A549 (cell line): ENCODE results near the gene P4HB.

Experiments
- CTCF ChIP-seq: fragments of >200 bp; sonication (Bioruptor Twin); formaldehyde crosslinking; IDR thresholded peaks from 3 replicates; pipeline ENCODE4 v1.5.1; 2016
- JUNB ChIP-seq: fragments of >200 bp; sonication (Bioruptor Twin); formaldehyde crosslinking; IDR thresholded peaks from 2 replicates; pipeline ENCODE4 v1.6.1; 2016
- POLR2A ChIP-seq: IDR thresholded peaks from 2 replicates; pipeline ENCODE4 v1.6.1; 2012; ENCODE audit warnings: mild to moderate bottlenecking, low read length
- RAD21 ChIP-seq, 2 experiments: fragments of >200 bp in 1 of 2; sonication (Bioruptor Twin) in 1 of 2; formaldehyde crosslinking in 1 of 2; IDR thresholded peaks in 1 of 2; conservative IDR thresholded peaks in 1 of 2; 2 replicates in 1 of 2; 3 replicates in 1 of 2; pipeline ENCODE4 v1.6.1; 2012 to 2018; ENCODE audit warnings: inconsistent platforms in 1 of 2
- SMC3 ChIP-seq: fragments of >200 bp; sonication (Bioruptor Twin); formaldehyde crosslinking; IDR thresholded peaks from 3 replicates; pipeline ENCODE4 v1.6.1; 2018; ENCODE audit warnings: inconsistent platforms

GRCh38 chr17:81863833-81864768 lies 3.8 kb upstream of the P4HB start:
- TF ChIP-seq JUNB (no peak), POLR2A (no peak; the same call in 1 of the 2 replicates), RAD21 (conservative IDR thresholded peaks at IDR 0.05 in 1 of 2, IDR thresholded peaks at IDR 0.05 in 1 of 2) (peak in 1 of 2 experiments; percentile 27; a peak in 2 of 5 replicates), SMC3 (no peak), CTCF (peak; percentile 15; the same call in 2 of the 3 replicates)
